Measurements from ENCODE around the gene LHX1. TPM values are rescaled to one million over a fixed set of nuclear protein-coding genes. Genes with fewer than 3 reads are reported as not detected.

Gene LHX1
- total and polyA plus RNA-seq, 12 donors = 0.11 TPM; not detected in 11

DNA sequence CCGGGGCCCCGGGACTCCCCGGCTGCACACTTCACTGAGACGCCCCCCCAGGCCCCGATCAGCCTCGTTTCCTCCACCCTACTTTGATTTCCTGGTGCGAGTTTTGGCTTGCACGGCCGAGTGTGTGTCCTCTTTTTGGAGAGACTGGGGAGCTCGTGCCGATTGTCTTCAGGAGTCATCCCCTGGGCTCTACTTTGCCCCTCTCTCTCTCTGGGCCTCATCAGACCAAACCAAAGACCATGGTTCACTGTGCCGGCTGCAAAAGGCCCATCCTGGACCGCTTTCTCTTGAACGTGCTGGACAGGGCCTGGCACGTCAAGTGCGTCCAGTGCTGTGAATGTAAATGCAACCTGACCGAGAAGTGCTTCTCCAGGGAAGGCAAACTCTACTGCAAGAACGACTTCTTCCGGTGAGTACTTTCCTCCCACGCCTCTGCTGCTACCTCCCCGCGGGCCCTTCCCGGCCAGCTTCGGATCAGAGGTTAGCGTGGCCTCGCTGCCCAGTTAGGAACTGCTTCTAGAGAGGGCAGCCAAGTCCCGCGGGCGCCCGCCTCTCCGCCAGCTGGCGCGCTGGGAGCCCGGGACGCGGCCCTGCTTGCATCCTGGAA lies 787 bp downstream of the LHX1 start:
- H3K27me3 ChIP-seq = peaks cover 94 to 100% (median 100%) of the 10 kb centered on the region in 7 donors
- H3K4me3 ChIP-seq = peak overlapping the region in 7 of 10 donors; percentile 9 to 43 (median 27)
- no peak overlapping the region for H3K27ac ChIP-seq
- ATAC-seq (peak in 1 of 8 donors; percentile 33), DNase-seq (no peak)
- no peaks in the 10 kb centered on the region for H3K36me3 ChIP-seq
- intact Hi-C loops (cut with DNase I) = no loop called here
- H3K9me3 ChIP-seq = no peaks in the 10 kb centered on the region
- 2 to 3% methylated on average over 36 of the region's 36 CpGs for WGBS, 2 donors
- H3K4me1 ChIP-seq = peaks cover 39 to 84% (median 75%) of the 10 kb centered on the region in 9 donors
- TF ChIP-seq, protein P1, sequence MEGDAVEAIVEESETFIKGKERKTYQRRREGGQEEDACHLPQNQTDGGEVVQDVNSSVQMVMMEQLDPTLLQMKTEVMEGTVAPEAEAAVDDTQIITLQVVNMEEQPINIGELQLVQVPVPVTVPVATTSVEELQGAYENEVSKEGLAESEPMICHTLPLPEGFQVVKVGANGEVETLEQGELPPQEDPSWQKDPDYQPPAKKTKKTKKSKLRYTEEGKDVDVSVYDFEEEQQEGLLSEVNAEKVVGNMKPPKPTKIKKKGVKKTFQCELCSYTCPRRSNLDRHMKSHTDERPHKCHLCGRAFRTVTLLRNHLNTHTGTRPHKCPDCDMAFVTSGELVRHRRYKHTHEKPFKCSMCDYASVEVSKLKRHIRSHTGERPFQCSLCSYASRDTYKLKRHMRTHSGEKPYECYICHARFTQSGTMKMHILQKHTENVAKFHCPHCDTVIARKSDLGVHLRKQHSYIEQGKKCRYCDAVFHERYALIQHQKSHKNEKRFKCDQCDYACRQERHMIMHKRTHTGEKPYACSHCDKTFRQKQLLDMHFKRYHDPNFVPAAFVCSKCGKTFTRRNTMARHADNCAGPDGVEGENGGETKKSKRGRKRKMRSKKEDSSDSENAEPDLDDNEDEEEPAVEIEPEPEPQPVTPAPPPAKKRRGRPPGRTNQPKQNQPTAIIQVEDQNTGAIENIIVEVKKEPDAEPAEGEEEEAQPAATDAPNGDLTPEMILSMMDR (IDR thresholded peaks at IDR 0.05) = peak in 1 of 9 donors; percentile 7

DNA sequence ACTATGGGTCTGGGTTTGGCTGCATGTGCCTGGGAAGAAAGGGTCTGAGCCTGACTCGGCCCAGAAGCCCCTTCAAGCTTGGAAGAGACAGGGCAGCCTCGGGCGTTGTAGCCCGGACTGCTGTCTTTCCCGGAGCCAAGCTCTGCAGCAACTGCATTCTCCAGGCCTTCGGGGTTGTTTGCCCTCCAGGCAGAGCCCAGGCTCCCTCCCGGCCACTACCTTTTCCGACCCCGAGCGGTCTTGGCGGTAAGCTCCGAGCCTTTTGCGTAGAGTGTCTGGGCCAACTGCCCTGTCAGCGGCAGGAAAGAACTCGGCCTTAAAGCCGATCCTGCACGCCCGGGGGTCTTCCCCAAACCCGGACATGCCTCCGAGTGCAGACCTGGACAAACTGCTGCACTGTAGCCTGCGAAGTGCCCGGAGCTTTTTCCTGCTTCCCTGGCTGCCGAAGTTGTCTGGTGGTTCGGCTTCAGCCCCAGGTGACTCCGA lies 1.3 kb downstream of the LHX1 start:
- Histone ChIP-seq H3K27ac (no peak overlapping the region), H3K9me3 (no peaks in the 10 kb centered on the region), H3K4me1 (peaks cover 39 to 84% (median 70%) of the 10 kb centered on the region in 9 donors), H3K27me3 (peaks cover 95 to 100% (median 100%) of the 10 kb centered on the region in 7 donors), H3K4me3 (peak overlapping the region in 2 of 10 donors; percentile 18 to 43), H3K36me3 (no peaks in the 10 kb centered on the region)
- ATAC-seq (no peak), DNase-seq (no peak)
- TF ChIP-seq, protein P1 (IDR thresholded peaks at IDR 0.05) = no peak
- WGBS, 2 donors = 2 to 3% methylated on average over 25 of the region's 25 CpGs
- intact Hi-C loops (cut with DNase I) = no loop called here

DNA sequence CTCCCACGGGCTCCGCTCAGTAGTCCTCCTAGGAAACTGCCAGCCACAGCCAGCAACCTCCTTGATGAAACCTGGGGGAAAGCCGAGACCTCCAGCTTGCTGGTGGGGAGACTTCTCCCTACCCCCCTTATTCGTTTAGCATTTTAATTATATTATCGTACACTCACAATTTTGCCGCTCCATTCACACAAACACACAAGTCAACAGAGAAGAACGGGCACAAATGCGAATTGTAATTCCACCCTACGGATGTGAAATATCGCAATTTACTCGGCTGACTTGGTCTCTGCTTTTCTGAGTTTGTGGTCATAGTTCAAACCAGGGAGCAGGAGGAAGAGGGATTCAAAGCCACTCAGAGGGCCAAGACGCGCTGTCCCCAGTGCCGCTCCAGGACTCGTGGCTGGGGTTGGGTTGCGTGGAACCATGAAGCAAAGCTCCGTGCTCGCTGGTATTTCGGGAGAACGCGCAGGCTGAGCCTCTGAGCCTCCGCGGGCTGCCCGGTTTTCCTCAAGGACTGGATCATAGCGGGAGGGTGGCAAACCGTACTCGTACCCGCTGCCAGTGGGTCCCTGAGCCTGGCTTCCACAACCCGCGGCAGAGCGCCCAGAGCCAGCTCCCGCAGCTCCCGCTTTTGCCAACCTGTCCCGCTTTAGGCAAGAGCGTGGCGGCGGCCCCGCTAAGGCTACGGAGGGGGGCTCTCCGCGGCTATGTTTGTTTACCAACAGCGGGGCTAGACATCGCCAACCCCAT lies 2.0 kb downstream of the LHX1 start:
- TF ChIP-seq, protein P1 (IDR thresholded peaks at IDR 0.05) = no peak
- H3K4me1 ChIP-seq = peaks cover 35 to 80% (median 64%) of the 10 kb centered on the region in 9 donors
- 4 to 6% methylated on average over 43 of the region's 43 CpGs for WGBS, 2 donors
- intact Hi-C loops (cut with DNase I) = no loop called here
- H3K9me3 ChIP-seq = no peaks in the 10 kb centered on the region
- no peak overlapping the region for H3K4me3 ChIP-seq
- H3K36me3 ChIP-seq = no peaks in the 10 kb centered on the region
- DNase-seq = no peak
- peaks cover 96 to 100% (median 100%) of the 10 kb centered on the region in 7 donors for H3K27me3 ChIP-seq
- H3K27ac ChIP-seq = no peak overlapping the region
- no peak for ATAC-seq

DNA sequence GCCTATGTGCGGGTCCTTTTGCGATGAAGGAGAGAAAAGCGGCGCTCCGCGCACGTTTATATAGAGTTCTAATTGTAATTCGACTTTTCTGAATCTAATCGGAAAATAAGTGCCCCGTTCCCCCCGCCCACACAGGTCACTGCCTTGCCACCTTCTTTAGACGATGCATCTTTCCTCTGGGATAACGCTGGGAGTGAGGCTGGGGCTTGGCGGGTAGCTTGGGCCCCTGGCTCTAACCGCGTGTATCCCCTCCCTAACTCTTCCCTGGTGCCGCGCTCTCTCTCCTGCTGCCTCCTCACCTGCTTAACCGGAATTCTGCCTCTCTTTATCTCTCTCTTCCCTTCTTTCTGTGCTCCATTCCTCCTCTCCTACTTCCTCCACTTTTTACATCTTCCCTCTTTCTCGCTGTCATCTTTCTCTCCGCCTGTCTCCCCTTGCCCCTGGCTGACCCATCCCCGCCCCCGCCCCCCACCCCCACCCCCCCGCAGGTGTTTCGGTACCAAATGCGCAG lies 2.6 kb downstream of the LHX1 start:
- Histone ChIP-seq H3K27me3 (peaks cover 96 to 100% (median 100%) of the 10 kb centered on the region in 7 donors), H3K4me1 (peaks cover 33 to 74% (median 57%) of the 10 kb centered on the region in 9 donors), H3K9me3 (no peaks in the 10 kb centered on the region), H3K27ac (no peak overlapping the region), H3K36me3 (no peaks in the 10 kb centered on the region), H3K4me3 (no peak overlapping the region)
- WGBS, 2 donors = 3 to 5% methylated on average over 26 of the region's 26 CpGs
- intact Hi-C loops (cut with DNase I) = no loop called here
- TF ChIP-seq, protein P1 (IDR thresholded peaks at IDR 0.05) = no peak
- DNase-seq (no peak), ATAC-seq (no peak)

Measured in heart right ventricle (tissue), 16 donors.